Glutamatergic neuron (in vitro differentiated cells): ENCODE data around the gene HDAC4. TPM values are rescaled to one million over a fixed set of nuclear protein-coding genes. Genes with fewer than 3 reads are reported as not detected.

Experiments
- DNase-seq: peaks from one replicate; pipeline ENCODE4 v3.0.0; 2022
- H3K27ac Mint-ChIP-seq: one replicate; pipeline ENCODE4 v1.8.0; 2020; ENCODE audit warnings: mild to moderate bottlenecking, mixed read lengths, inconsistent platforms; ENCODE audit not compliant: unreplicated experiment
- H3K27me3 Mint-ChIP-seq: one replicate; pipeline ENCODE4 v1.8.0; 2020; ENCODE audit warnings: mild to moderate bottlenecking, moderate library complexity, mixed read lengths, inconsistent platforms; ENCODE audit not compliant: unreplicated experiment
- H3K36me3 Mint-ChIP-seq: one replicate; pipeline ENCODE4 v1.8.0; 2020; ENCODE audit warnings: mild to moderate bottlenecking, mixed read lengths, inconsistent platforms; ENCODE audit not compliant: unreplicated experiment
- H3K4me1 Mint-ChIP-seq: one replicate; pipeline ENCODE4 v1.8.0; 2020; ENCODE audit warnings: mild to moderate bottlenecking, low read depth, mixed read lengths, inconsistent platforms; ENCODE audit not compliant: unreplicated experiment
- H3K4me3 Mint-ChIP-seq: one replicate; pipeline ENCODE4 v1.8.0; 2020; ENCODE audit warnings: mild to moderate bottlenecking, mixed read lengths, inconsistent platforms; ENCODE audit not compliant: unreplicated experiment
- H3K9me3 Mint-ChIP-seq: one replicate; pipeline ENCODE4 v1.8.0; 2020; ENCODE audit warnings: mild to moderate bottlenecking, moderate library complexity, mixed read lengths, inconsistent platforms; ENCODE audit not compliant: unreplicated experiment
- CTCF ChIP-seq: fragments of 200-600 bp; sonication (generic); IDR thresholded peaks from one replicate; pipeline ENCODE4 v1.5.0; 2021; ENCODE audit not compliant: partially characterized antibody, unreplicated experiment
- total RNA-seq: library from RNA; stranded (reverse); fragmentation: NEBNext Ultra II Directional; extraction: Animal tissue kit (Norgen Biotek cat#: 25700); gene quantifications from one replicate; pipeline ENCODE4 v1.2.1, GENCODE V29; 2021; ENCODE audit not compliant: unreplicated experiment

The HDAC4 gene
- total RNA-seq, 1 donor from 2014 or later, result 90.6 TPM

- DNase-seq, result peak; percentile 60
- peaks cover 86% of the 10 kb centered on the region for H3K4me1 Mint-ChIP-seq
These were observed 126.3 kb downstream of the HDAC4 start for GRCh38 chr2:239274391-239275043.

GRCh38 chr2:239273280-239274234 lies 127.3 kb downstream of the HDAC4 start:
- H3K4me1 Mint-ChIP-seq, result peaks cover 85% of the 10 kb centered on the region
- peak overlapping the region; percentile 98 for H3K27ac Mint-ChIP-seq
- DNase-seq, result no peak
- H3K4me3 Mint-ChIP-seq, result peak overlapping the region; percentile 71
- H3K9me3 Mint-ChIP-seq, result peaks cover 23% of the 10 kb centered on the region
- H3K36me3 Mint-ChIP-seq, result no peaks in the 10 kb centered on the region
- no peak for TF ChIP-seq CTCF
- peaks cover 20% of the 10 kb centered on the region for H3K27me3 Mint-ChIP-seq

More at GRCh38 chr2:239274391-239275043, 126.3 kb downstream of the HDAC4 start:
- H3K36me3 Mint-ChIP-seq, result no peaks in the 10 kb centered on the region
- peaks cover 25% of the 10 kb centered on the region for H3K9me3 Mint-ChIP-seq
- peaks cover 19% of the 10 kb centered on the region for H3K27me3 Mint-ChIP-seq
- H3K27ac Mint-ChIP-seq, result peak overlapping the region; percentile 98
- peak overlapping the region; percentile 75 for H3K4me3 Mint-ChIP-seq
- no peak for TF ChIP-seq CTCF

- no peak for TF ChIP-seq CTCF
- Mint-ChIP-seq H3K9me3 (peaks cover 18% of the 10 kb centered on the region), H3K36me3 (no peaks in the 10 kb centered on the region), H3K4me3 (no peak overlapping the region), H3K4me1 (peaks cover 85% of the 10 kb centered on the region), H3K27me3 (peaks cover 16% of the 10 kb centered on the region), H3K27ac (peak overlapping the region; percentile 98)
- DNase-seq, result no peak
These were observed 128.2 kb downstream of the HDAC4 start for GRCh38 chr2:239272626-239273025.

- no peaks in the 10 kb centered on the region for H3K36me3 Mint-ChIP-seq
- no peak for DNase-seq
- peaks cover 18% of the 10 kb centered on the region for H3K9me3 Mint-ChIP-seq
- peak overlapping the region; percentile 53 for H3K27ac Mint-ChIP-seq
- no peak for TF ChIP-seq CTCF
- H3K4me1 Mint-ChIP-seq, result peaks cover 85% of the 10 kb centered on the region
- H3K4me3 Mint-ChIP-seq, result no peak overlapping the region
- peaks cover 16% of the 10 kb centered on the region for H3K27me3 Mint-ChIP-seq
These were observed 128.9 kb downstream of the HDAC4 start for GRCh38 chr2:239271882-239272281.
